RKO (cell line): ENCODE measurements around the gene RHOXF1.
"Not testable (repeated sequence)": the region's sequence is repeated elsewhere in the genome, so short reads cannot be mapped to it uniquely, and the experiment has no call there.

Experiments used
- DNase-seq: peaks from one replicate; pipeline ENCODE4 v3.0.0-alpha.2; 2016; ENCODE audit warnings: low spot score

Gene RHOXF1

GRCh38 chrX:120085553-120086185, 30.0 kb downstream of the RHOXF1 start:
- not testable (repeated sequence) for DNase-seq

GRCh38 chrX:120077590-120077989, 38.1 kb downstream of the RHOXF1 start, which contains the start of gene RHOXF2B:
TSS of gene RHOXF2B (minus strand) at chrX:120077690. CDS start at chrX:120077552, 138 bp downstream.
- DNase-seq = not testable (repeated sequence)

DNA sequence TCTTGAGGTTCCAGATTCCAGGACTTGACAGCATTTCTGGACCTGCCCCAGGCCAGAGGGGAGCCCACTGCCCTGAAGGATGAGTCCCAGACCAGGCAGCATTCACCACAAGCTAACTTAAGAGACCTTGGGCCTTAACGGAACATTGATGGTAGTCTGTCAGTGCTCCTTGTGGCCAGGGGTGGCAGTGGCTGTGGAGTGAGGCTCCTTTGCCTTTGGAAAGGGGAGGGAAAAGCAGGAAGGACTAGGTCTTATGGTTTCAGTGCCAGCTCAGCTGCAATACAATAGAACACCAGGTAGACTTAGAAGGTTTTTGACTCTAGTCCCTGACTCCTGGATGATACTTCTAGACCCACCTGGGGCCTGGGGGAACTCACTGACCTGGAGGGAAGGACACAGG, 49.5 kb downstream of the RHOXF1 start:
- not testable (repeated sequence) for DNase-seq
